Smooth muscle cell (in vitro differentiated cells): Measurements from ENCODE around the gene SIAE. TPM values are rescaled to one million over a fixed set of nuclear protein-coding genes. Genes with fewer than 3 reads are reported as not detected.

Experiments
- DNase-seq: peaks from one replicate; lab custom pipeline; 2025; ENCODE audit not compliant: unreplicated experiment; lab: John Stamatoyannopoulos, UW
- H2AFZ ChIP-seq: fragments of 200-600 bp; sonication (generic); 2 replicates; pipeline ENCODE4 v1.6.0; 2016; ENCODE audit warnings: antibody characterized with exemption, low read depth, mild to moderate bottlenecking
- H3F3A ChIP-seq: fragments of 200-600 bp; sonication (generic); 2 replicates; pipeline ENCODE4 v1.6.0; 2017; ENCODE audit warnings: antibody characterized with exemption, low read depth
- H3K27ac ChIP-seq: fragments of 200-600 bp; sonication (generic); 2 replicates; pipeline ENCODE4 v1.5.1; 2016; ENCODE audit warnings: low read depth, mild to moderate bottlenecking
- H3K27me3 ChIP-seq: fragments of 200-600 bp; sonication (generic); 2 replicates; pipeline ENCODE4 v1.6.1; 2016; ENCODE audit warnings: low read depth, mild to moderate bottlenecking
- H3K36me3 ChIP-seq: fragments of 200-600 bp; sonication (generic); 2 replicates; pipeline ENCODE4 v1.5.1; 2016; ENCODE audit warnings: low read depth
- H3K4me1 ChIP-seq: fragments of 200-600 bp; sonication (generic); 2 replicates; pipeline ENCODE4 v1.5.1; 2016; ENCODE audit warnings: low read depth
- H3K4me2 ChIP-seq: fragments of 200-600 bp; sonication (generic); 2 replicates; pipeline ENCODE4 v1.6.0; 2016; ENCODE audit warnings: mild to moderate bottlenecking
- H3K4me3 ChIP-seq: fragments of 200-600 bp; sonication (generic); 2 replicates; pipeline ENCODE4 v1.5.1; 2016; ENCODE audit warnings: mild to moderate bottlenecking
- H3K79me2 ChIP-seq: fragments of 200-600 bp; sonication (generic); 2 replicates; pipeline ENCODE4 v1.6.0; 2016; ENCODE audit warnings: low read depth, mild to moderate bottlenecking
- H3K9ac ChIP-seq: fragments of 200-600 bp; sonication (generic); 2 replicates; pipeline ENCODE4 v1.6.0; 2016; ENCODE audit warnings: low read depth
- H3K9me3 ChIP-seq: fragments of 200-600 bp; sonication (generic); replicated peaks from 2 replicates; pipeline ENCODE4 v1.5.1; 2016; ENCODE audit warnings: low read depth
- H4K20me1 ChIP-seq: fragments of 200-600 bp; sonication (generic); 2 replicates; pipeline ENCODE4 v1.6.0; 2016; ENCODE audit warnings: low read depth
- WGBS: methylation state at CpG from one replicate; pipeline ENCODE4 v1.1.7; 2016; ENCODE audit warnings: low lambda C conversion rate; 5-methylcytosine and 5-hydroxymethylcytosine counted together
- polyA plus RNA-seq: library from polyadenylated mRNA; unstranded; fragments of >200 nt; fragmentation: Nextera tagmentation; extraction: Ambion mirVana; gene quantifications from 2 replicates; pipeline ENCODE4 v1.2.1, GENCODE V29; 2016
- total RNA-seq: library from RNA; depleted of rRNA; stranded (reverse); fragments of >200 nt; gene quantifications from 2 replicates; pipeline ENCODE4 v1.2.3, GENCODE V29; 2014
- TF ChIP-seq, protein P1 (sequence below): fragments of 200-600 bp; sonication (generic); IDR thresholded peaks from 2 replicates; pipeline ENCODE4 v1.5.1; 2017; ENCODE audit warnings: borderline replicate concordance, mild to moderate bottlenecking, antibody characterized with exemption; ENCODE audit not compliant: insufficient read depth, poor library complexity, severe bottlenecking

SIAE gene
- total and polyA plus RNA-seq, 2 experiments from 2014 or later: 11.5 to 12.5 TPM

DNA sequence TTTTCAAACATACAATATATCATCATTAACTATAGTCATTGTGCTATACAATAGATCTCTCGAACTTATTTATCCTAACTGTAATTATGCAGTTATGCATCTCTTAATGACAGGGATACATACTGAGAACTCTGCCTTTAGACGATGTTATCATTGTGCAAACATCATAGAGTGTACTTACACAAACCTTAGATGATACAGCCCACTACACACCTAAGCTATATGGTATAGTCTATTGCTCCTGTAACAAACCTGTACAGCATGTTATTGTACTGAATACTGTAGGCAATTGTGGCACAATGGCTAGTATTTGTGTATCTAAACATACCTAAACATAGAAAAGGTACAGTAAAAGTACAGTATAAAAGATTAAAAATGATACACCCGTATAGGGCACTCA, 38.9 kb upstream of the SIAE start:
- H3K36me3 ChIP-seq: no peaks in the 10 kb centered on the region
- WGBS: 81% methylated on average over 3 of the region's 3 CpGs
- peaks cover 25% of the 10 kb centered on the region for H3K27me3 ChIP-seq
- H3F3A ChIP-seq: no peaks in the 10 kb centered on the region
- no peaks in the 10 kb centered on the region for H3K9me3 ChIP-seq
- TF ChIP-seq, protein P1, sequence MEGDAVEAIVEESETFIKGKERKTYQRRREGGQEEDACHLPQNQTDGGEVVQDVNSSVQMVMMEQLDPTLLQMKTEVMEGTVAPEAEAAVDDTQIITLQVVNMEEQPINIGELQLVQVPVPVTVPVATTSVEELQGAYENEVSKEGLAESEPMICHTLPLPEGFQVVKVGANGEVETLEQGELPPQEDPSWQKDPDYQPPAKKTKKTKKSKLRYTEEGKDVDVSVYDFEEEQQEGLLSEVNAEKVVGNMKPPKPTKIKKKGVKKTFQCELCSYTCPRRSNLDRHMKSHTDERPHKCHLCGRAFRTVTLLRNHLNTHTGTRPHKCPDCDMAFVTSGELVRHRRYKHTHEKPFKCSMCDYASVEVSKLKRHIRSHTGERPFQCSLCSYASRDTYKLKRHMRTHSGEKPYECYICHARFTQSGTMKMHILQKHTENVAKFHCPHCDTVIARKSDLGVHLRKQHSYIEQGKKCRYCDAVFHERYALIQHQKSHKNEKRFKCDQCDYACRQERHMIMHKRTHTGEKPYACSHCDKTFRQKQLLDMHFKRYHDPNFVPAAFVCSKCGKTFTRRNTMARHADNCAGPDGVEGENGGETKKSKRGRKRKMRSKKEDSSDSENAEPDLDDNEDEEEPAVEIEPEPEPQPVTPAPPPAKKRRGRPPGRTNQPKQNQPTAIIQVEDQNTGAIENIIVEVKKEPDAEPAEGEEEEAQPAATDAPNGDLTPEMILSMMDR: no peak
- H3K27ac ChIP-seq: no peak overlapping the region
- H3K4me3 ChIP-seq: no peak overlapping the region
- no peak overlapping the region for H3K4me2 ChIP-seq
- no peak overlapping the region for H3K9ac ChIP-seq
- H3K4me1 ChIP-seq: peaks cover 1% of the 10 kb centered on the region
- H4K20me1 ChIP-seq: no peaks in the 10 kb centered on the region
- no peak overlapping the region for H2AFZ ChIP-seq
- no peak for DNase-seq
- no peaks in the 10 kb centered on the region for H3K79me2 ChIP-seq

DNA sequence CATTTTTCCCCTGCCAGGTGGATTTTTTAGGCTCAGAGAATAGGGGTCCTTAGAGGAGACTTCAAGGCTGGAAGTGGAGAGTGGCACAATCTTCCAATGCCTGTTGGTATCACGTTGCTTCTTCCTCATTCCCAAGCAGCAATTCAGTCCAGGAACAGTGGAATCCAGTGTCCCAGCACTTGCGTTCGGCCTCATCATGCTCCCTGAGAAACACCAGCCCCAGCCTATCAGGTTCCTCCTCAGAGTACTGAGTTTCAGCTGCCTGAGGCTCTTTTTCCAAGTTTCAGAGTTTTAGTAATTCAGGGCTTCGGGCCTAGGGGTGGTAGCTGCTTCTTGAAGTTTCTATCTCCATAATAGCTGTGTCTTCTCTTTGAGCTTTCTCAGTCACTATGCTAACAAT, 34.3 kb upstream of the SIAE start:
- Histone ChIP-seq H3K9me3 (no peaks in the 10 kb centered on the region), H3K9ac (no peak overlapping the region), H3K4me2 (no peak overlapping the region), H3K27ac (no peak overlapping the region), H2AFZ (no peak overlapping the region), H3K4me1 (no peaks in the 10 kb centered on the region), H3K4me3 (no peak overlapping the region), H3K27me3 (no peaks in the 10 kb centered on the region), H3K36me3 (no peaks in the 10 kb centered on the region), H3K79me2 (no peaks in the 10 kb centered on the region), H3F3A (no peaks in the 10 kb centered on the region), H4K20me1 (no peaks in the 10 kb centered on the region)
- no peak for DNase-seq
- TF ChIP-seq, protein P1: no peak
- 90% methylated on average over 4 of the region's 4 CpGs for WGBS

DNA sequence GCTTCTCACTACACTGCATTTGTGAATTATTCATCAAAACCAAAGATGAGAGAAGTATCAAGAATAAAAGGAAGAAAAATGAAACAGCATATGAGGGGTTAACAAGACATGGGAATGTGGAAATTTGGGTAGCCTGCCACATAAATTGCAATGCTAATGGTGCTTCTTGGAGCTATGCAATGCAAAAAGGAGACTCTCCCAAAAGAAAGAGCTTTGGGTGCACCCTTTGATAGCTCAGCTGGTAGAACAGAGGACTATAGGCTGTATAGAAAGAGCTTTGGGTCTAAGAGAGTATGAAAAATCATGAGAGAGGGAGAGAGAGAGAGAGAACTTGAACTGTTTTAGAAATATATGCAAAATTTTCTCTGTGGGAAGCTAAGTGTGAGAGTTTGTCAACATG, 26.5 kb upstream of the SIAE start:
- no peak overlapping the region for H3K4me3 ChIP-seq
- no peaks in the 10 kb centered on the region for H3K36me3 ChIP-seq

DNA sequence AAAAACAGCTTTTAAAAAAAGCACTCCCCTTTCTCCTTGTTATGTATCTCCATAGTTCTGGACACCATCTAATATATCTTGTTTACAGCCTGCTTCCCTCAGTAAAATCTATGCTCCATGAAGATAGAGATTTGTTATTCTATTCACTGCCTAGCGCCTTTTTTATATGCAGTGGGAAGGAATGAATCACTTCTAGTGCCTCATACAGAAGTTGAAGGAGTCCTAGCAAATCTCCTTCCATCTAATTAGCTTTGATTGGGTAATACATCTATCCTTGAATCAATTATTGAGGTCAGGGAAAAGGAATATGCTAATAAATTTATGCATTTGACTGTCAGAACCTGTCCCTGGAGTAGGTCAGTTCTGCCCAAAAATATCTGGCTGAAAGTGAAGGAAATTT, 26.0 kb upstream of the SIAE start:
- no peaks in the 10 kb centered on the region for H3K4me1 ChIP-seq
- 72% methylated on average over 1 of the region's 1 CpG for WGBS
- H3K9me3 ChIP-seq: no peaks in the 10 kb centered on the region

More for the DNA sequence above, 26.5 kb upstream of the SIAE start:
- Histone ChIP-seq H3K4me2 (no peak overlapping the region), H3K79me2 (no peaks in the 10 kb centered on the region), H3K4me1 (no peaks in the 10 kb centered on the region), H3F3A (no peaks in the 10 kb centered on the region), H3K27me3 (no peaks in the 10 kb centered on the region), H3K9me3 (no peaks in the 10 kb centered on the region), H4K20me1 (no peaks in the 10 kb centered on the region), H2AFZ (no peak overlapping the region), H3K9ac (no peak overlapping the region), H3K27ac (no peak overlapping the region)
- no peak for DNase-seq
- TF ChIP-seq, protein P1: no peak

More for the DNA sequence above, 26.0 kb upstream of the SIAE start:
- H3K79me2 ChIP-seq: no peaks in the 10 kb centered on the region
- no peak overlapping the region for H3K4me2 ChIP-seq
- no peak overlapping the region for H3K27ac ChIP-seq
- no peak for DNase-seq
- H2AFZ ChIP-seq: no peak overlapping the region
- TF ChIP-seq, protein P1: no peak
- H3F3A ChIP-seq: no peaks in the 10 kb centered on the region
- no peaks in the 10 kb centered on the region for H4K20me1 ChIP-seq
- H3K4me3 ChIP-seq: no peak overlapping the region
- H3K36me3 ChIP-seq: no peaks in the 10 kb centered on the region
- no peaks in the 10 kb centered on the region for H3K27me3 ChIP-seq
- H3K9ac ChIP-seq: no peak overlapping the region
